Suppressor macrophage treated with lipopolysaccharide for 4 hours (primary cell): ENCODE data around the gene WDR64.

ENCODE experiments used
- DNase-seq: peaks from one replicate; pipeline ENCODE4 v3.0.0-alpha.2; 2020

The WDR64 gene

DNA sequence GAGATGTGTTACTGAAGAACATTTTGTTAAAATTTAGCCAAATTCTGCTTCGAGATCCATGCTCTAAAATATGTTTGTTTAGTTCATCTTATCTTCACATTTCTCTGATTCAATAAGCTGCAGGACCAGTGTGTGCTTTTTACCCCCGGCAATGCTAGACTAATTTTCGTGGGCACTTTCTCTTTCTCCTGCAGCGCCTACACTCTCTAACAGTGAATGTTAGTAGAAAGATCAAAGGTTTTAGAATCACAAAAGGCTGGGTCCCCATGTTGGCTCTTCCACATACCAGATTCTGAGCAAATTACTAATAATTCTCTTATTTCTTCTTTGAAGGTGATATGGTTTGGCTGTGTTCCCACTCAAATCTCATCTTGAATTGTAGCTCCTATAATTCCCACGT is 20.4 kb upstream of the WDR64 start:
- no peak for DNase-seq

DNA sequence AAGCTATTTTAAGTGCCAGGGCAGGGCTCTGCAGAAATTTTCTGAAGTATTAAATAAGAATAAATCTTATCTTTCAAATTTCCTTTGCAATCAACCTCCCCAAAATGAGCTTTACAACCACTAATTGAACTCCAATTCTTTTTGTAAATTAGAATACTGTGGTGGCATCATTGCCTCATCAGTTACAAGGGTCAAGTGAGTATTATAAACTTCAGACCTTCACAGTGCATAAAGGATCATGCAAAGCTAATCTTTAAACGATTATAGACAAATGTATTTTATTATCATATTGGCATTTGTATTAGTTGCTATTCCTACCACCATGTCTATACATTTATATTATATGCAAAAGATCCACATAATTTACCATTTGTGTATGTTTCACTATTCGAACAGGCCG is 19.1 kb upstream of the WDR64 start:
- DNase-seq, result no peak

DNA sequence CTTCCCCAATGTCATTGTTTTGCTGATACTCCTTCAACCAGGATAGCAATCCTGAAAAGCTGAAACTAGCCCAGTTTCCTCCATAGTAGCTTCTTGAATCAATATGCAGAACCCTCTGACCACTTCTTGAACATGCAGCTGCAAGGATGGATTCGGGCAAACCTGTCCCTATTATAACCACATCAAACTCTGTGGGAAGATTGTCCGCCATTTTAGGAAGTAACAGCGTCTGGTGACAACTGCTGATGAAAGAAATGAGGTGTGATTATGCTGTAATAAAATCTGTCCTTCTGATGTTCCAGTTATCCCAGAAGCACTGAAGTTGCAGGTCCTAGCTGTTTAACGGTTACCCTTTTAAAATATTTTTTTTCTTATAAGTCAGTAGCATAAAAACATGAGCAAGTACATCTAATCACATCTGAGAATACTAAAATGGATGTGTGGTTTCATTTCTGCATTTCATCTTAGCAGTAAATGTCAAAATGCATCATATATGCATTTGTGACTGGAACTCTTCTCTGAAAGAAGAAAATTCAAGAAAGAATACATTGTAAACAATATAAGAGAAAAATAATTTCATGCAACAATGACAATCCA is 16.4 kb upstream of the WDR64 start:
- no peak for DNase-seq

DNA sequence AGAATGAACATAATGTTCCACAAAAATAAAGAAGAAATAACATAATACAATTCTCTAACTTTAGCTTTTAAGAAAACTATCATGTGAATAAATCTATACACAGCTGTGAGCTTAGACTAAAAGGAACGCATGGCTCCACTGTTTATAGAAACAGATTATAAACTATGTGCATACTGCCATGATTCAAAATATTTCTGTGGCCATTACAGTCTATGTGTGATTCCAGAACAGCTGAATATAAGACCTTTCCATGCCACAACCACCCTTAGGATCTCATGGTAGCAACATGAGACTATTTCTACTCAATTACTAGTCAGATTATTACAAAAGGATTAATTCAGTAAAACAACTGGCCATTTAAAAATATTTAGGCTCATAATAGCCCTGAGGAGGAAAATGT is 15.8 kb upstream of the WDR64 start:
- DNase-seq, result no peak

DNA sequence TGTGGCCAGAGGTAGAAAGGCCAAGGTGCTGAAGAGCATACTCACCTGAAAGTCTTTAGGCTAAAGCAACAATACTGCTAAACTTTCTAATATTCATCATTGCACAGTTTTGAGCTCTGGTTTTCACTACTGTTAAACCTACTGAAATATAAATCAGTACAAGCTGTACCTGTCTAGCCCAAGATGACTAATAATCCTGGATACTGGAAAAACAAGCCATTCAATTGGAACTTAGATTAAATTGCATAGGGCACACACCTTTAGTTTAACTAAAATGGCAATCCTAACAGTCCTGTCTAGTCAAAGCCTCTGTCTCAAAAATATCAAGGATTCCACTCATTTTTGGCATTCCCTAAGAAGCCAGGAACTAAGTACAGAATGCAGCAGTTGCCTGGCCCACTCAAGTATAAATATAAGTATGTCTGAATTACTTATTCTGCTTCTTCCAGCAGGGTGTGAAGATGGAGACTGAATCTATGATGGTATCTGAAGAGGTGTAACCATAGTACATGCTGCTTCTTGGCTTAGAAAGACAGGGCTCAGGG is 15.0 kb upstream of the WDR64 start:
- DNase-seq, result no peak

DNA sequence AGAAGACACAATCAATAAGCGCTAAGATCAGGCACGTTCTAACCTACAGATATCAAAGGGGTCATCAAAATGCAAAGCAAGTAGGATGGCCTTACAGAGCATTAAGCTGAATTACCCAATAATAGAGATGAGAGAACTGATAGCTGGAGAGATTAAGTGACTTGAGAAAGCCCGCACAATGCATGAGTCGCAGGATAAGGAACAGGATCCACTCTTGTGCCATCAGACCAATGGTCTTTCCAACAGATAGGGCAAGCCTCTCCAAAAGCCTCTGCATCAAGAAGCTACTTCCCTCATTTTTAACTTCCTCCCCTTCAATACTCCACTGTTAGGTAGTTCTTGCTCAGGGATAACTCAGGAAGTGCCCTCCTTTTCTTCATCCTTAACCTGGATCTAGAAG is 14.5 kb upstream of the WDR64 start:
- peak; percentile 46 for DNase-seq

DNA sequence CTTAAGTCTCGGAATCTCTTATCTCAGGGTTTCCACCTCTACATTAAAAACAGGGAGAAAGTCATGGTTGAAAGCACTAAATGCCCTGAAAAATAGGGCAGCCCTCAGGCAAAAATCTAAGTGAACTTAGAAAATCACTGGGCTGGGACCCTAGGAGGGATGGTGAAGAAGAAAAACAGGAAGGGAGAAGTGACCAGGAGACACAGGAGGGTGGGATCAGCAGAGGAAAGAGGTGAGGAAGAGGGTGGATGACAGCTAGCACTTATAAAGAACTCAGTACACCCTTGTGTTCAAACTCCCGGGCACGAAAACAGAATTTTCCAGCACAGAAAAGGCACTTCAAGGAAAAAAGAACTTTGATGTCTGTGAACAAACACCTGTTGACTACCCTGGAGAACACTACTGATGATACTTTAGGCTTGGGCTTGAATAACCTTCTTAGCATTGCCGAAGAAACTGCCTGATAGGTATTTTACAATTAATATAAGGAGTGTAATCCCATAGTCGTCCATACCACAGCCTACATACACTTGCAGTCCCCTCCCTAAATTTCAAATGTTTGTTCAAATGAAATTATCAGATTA is 13.9 kb upstream of the WDR64 start:
- no peak for DNase-seq

DNA sequence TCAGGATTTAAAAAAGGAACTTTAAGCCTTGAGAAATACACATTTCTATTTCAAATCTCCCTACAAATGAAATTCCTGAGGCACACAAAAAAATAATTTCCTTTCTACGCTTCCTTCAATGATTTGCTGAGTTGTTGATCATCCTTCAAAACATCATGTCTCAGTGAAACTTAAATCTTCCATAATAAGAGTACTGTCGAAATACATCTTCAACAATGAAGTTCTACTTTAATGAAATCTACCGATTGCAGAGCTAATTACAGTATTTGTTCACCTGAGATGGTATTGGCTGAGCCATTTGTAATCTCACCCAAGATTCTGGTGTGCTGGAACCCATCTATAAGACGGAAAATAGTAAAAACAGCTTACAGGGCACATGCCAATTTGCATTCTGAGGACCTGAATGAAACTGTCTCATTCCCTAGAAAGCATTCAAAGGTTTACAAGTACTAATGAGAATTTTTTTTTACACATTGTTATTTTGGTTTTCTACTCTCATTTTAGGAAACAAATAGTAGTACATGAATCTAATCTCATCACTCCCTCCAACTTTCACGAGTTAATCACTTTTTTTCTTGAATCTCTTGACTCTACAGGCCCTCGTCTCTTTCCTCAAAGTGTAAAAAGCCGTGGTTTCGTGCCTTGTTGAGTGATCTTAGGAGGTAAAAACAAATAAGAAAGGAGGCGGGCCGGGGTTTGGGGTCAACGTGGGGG is 13.0 kb upstream of the WDR64 start:
- DNase-seq, result no peak

DNA sequence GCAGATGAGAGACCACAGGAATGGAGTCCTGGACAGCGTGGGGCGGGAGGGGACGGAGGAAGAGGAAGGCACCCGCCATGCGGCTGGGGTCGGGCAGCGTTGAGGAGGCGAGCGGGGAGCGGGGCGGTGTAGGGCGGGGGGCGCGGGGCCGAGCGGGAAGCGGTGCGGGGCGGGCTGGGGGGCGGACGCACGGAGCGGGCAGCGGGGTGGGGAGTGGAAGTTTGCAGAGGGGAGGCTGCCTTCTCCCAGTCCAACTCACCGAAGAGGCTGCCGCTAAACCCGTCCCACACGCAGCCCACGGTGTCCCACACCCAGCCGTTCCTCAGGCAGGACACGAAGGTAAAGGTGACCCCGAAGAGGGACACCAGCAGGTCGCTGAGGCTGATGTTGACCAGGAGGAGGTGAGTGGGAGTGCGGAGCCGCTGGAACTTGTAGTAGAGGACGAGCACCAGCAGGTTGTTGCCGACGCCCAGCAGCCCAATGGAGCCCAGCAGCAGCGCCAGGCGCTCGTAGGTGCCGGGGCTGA is 12.4 kb upstream of the WDR64 start:
- peak; percentile 11 for DNase-seq

DNA sequence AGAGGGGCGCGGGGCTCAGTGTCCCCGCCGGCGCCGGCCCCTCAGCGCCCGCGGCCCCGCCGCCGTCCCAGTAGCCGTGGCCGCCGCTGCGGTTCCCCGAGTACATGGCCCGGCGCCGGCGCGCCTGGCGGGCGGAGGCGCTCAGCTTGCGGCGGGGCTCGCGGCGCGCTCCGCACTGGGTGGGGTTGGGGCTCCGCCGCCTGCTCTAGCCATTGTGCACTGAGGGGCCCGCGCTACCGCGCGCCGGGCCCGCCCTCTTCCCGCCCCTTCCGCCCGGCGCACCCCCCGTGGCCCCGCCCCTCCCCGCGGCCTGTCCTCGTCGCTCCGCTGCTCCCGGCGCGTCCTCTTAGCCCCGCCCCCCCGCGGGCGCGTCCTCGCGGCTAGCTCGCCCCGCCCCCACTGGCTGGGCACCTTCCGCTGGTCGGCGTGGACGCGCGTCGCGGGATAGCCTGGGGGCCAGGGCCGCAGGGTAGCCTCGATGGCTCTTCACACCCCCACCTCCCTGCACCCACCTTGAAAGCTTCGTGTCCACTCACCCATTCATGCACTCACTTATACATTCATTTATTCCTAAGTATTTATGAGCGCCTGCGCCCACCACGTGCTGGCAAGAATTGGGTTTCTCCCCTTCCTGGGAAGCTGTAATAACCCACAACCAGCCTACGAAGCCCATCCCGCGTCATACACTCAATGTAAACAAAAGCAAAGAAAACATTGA is 11.8 kb upstream of the WDR64 start, which contains the start of the genes CHML and OPN3:
CHML (minus strand) TSS at position 221 of the 718 bp plus-strand sequence. CDS start 4,603 bp downstream, outside the sequence.
OPN3 (minus strand) TSS at position 221 of the 718 bp plus-strand sequence; CDS start at position 106, 115 bp downstream.
- peak; percentile 96 for DNase-seq

DNA sequence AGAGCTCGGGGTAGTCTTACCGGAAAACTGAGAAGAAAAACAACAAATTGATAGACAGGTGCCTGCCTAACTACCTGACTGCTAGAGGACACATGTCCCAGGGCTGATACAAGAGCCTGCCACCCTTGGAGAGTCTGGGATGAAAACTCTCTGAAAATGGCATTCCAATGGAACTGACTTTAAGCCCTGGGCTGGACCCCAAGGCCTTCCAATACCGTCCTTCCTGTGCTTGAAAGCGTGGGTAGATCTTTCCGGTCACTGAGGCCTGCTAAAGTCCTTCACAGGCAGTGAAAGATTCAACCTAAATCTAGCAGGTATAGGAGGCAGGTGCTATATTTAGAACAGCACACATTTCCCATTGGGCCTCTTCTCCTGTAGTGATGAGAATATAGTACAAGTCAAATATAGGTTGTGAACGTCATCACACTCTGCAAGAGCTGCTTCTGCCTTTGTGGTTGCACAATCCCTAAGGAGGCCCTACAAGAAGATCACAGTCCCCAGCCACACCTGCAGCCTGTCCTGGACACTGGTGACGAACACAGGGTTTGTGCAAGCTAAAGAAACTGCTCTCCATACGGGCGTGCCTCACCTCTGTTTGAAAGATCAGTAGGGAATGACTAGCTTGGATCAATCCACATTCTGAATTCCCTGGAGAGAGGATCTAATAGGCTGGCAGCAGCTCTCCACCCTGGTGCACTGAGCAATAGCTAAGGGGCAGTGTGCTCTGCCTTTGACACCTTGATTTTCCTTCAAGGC is 11.0 kb upstream of the WDR64 start:
- no peak for DNase-seq

DNA sequence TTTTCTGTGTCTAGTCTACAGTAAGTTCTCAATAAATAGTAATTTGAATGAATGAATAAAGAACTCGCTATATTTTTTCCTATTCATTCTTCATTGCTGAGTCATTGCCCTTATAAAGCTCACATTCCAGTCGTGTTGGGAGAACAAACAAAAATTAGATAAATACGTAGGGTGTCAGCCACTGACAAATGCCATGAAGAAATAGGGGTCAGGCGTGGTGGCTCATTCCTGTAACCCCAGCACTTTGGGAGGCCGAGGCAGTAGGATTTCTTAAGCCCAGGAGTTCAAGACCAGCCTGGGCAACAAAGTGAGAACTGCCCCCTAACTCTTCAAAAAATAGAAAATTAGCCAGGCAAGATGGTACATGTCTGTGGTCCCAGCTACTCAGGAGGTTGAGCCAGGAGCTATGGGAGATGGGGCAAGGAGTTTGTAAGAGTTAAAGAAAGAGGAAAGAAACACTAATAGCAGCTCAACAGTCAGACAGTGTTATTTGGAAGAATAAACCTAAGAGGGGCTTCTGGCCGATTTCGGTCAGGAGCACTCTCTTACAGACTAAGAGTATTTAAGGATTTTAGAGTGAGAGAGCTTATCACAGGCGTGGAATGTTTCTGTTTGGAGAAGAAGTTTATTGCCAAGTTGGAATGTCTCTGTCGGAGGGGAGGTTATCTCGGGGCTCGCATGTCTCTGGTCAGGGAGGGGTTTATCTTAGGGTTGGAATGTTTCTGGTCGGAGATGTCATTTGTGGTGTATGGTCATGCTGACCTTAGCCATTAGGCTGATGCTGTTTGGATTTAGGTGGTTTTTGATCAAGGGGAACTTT is 10.1 kb upstream of the WDR64 start:
- no peak for DNase-seq

DNA sequence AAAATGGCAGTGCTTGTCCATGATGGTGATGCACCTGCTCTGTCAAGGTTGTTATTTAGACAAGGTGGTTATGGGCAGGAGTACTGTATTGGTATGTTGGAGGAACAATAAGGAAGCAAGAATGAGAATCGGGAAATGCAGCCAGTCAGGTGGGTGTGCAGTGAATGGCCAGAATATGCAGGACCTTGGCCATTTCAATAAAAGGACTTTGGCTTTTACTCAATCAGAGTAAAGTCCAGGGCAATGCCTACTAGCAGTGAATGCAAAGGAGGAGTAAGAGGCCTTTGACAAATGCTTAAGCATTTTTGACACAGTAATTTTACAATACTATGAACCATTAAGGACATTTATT is 9.5 kb upstream of the WDR64 start:
- no peak for DNase-seq

DNA sequence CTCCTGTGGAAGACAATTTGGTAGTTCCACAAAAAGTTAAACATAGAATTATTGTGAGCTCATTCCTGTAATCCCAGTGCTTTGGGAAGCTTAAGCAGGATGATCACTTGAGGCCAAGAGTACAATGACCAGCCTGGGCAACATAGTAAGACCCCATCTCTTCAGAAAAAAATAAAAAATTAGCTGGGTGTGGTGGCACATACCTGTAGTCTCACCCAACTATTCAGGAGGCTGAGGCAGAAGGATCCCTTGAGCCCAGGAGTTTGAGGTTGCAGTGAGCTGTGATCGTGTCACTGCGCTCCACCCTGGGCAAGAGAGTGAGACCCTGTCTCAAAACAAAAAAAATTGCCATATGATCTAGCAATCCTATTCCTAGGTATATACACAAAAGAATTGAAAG is 7.8 kb upstream of the WDR64 start:
- no peak for DNase-seq

DNA sequence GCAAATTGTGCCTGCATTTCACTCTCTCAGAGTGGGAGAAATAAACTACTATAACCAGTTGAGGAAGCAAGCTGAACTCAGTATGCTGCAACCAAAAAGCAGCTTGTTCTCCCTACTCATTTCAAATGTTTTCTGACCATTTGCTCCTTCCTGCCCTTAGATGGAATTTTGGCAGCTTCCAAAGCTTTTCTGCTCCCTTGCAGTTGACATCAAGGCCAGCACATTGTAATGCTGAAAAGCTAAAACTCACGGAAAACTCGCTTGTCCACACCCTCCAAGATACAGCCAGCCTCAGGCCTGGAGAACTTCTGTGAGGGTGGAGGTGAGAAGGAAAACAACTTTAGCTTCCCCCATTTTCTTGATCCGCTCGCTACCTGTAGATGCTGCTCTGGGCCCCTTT is 6.9 kb upstream of the WDR64 start:
- no peak for DNase-seq

DNA sequence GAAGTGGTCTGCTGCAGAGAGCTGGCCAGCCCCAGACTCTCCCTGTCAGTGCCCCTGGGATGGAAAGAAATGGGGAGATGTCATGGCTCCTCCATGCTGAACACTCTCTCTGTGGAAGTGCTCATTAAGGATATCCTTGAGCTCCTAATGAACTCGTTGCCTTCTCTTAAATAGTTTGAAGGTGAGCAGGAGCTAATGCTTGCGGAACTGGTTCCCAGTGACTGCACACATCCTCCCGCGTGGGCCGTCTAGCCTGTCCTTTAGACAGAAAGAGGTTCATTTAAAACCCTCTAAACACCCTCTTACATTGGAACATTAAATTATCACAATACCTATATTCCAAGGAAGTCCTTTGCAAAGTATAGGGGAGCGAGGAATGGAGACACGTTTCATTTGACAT is 5.9 kb upstream of the WDR64 start:
- DNase-seq, result no peak

DNA sequence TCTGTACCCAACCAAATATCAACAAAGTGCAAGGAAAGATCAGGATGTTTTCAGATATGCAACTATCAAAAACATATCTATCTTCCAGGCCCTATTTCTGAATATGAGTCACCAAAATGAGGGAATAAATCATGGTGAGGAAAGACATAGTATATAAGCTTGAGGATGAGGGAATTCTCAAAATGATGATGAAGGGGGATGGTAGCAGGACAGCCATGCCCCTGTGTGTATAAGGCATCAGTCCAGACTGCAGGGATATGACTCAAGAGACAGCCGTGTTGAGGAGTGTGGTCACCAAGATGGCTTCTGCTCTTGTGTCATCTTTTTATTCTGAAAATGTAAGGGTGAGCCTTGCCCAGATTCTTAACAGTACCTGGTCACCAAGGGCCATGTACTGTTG is 4.4 kb upstream of the WDR64 start:
- no peak for DNase-seq

DNA sequence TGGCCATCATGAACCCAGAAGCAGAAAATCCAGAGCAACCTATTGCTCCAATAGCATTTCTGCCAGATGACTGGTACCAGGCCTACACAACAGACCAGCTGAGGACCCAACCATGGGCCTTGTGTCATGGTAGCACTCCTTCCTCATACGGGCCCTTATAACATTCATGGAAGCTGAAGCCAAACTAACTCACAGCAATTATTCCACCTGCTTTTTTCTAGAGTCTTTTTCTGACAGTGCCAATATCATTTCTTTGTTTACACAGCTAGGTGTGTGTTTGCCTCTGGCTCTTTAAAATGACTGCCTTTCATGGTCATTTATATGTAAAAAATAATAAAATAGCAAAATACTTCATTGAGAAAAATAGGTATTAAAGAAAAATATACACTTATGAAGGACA is 3.9 kb upstream of the WDR64 start:
- no peak for DNase-seq

DNA sequence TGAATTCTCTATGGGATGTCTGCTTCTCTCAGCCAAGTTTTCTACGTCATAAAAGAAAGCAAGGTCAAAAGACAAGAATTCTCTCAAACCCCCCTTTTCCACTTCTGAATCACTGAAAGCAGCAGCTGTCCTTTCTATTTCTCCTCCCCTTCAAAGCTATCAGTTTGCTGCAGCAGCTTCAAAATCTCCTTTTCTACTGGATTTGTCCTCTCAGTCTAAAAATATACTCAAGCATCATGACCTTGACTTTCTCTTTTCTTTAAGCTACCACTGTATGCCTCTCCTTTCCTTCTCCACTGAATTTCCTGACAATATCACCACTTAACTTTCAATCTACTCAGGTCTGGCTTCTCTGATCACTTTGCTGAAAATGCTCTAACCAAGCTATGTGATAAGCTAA is 1.9 kb downstream of the WDR64 start:
- no peak for DNase-seq

DNA sequence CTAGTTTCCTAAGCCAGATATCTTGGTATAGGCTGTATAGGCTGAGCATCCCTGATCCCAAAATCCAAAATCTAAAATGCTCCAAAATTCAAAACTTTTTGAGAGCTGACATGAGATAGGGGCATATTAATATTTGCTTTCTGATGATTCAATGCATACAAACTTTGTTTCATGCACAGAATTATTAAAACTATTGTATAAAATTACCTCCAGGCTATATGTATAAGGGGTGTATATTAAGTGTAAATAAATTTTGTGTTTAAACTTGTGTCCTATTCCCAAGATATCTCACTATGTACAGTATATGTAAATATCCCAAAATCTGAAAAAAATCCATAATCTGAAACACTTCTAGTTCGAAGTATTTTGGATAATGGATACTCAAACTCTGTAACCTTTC is 2.6 kb downstream of the WDR64 start:
- no peak for DNase-seq

DNA sequence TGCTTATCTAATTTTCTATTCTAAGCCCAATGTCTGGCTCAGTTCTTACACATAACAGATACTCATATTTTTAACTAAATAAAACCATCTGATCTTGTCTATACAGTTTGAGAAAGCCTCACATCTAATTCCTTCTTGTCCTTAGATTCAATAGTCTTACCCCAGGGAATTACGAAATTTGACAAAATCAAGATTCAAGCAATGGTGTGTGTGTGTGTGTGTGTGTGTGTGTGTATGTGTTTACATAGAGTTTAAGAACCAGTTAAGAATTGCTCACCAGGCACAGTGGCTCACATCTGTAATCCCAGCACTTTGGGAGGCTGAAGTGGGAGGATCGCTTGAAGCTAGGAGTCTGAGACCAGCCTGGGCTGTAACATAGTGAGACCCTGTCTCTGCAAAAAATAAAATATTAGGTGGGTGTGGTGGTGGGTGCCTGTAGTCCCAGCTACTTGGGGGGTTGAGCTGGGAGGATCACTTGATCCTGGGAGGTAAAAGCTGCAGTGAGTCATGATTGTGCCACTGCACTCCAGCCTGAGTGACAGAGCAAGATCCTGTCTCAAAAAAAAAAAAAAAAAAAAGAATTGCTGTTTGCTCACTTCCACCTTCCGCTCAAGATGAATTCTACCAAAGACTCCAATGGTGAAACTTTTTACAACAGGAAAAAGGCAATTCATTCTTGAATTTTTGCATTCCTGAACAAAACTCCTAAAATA is 6.2 kb downstream of the WDR64 start:
- DNase-seq, result no peak
